ENCODE results near the gene ADTRP. TPM values are rescaled to one million over a fixed set of nuclear protein-coding genes. Genes with fewer than 3 reads are reported as not detected.

ADTRP gene
- total and polyA plus RNA-seq, 10 donors, result 1.00 to 7.4 (median 2.0) TPM

DNA sequence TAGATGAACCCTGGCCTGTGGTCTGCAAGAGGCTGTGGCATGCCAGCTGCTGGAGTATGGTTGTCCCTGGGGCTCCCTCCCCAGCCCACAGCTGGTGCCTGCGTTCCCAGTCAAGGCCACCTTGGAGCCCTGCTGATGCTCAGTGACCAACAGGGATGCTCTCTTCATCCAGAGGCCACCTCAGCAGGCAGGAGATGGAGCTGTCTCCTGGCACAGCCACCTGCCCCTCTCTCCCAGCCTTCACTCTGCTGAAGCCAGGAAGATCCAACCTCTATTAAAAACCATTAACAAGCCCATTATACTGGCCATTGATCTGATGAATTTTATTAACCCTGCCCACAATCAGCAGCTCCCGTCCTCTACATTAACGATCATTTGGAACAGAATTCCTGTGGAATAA is 40.4 kb downstream of the ADTRP start:
- 88 to 96% (median 92%) methylated on average over 3 of the region's 3 CpGs for WGBS, 5 donors
- H3K9me3 ChIP-seq, result no peaks in the 10 kb centered on the region

GRCh38 chr6:11736601-11737000 is 42.0 kb downstream of the ADTRP start:
- no peaks in the 10 kb centered on the region for H3K9me3 ChIP-seq
- peaks cover 0 to 20% (median 0%) of the 10 kb centered on the region in 7 donors for H3K27me3 ChIP-seq (replicated peaks in 1 of 7)
- TF ChIP-seq POLR2AphosphoS5 (IDR thresholded peaks at IDR 0.05) (no peak), POLR2A (IDR thresholded peaks at IDR 0.05) (no peak)
- TF ChIP-seq, protein P1, sequence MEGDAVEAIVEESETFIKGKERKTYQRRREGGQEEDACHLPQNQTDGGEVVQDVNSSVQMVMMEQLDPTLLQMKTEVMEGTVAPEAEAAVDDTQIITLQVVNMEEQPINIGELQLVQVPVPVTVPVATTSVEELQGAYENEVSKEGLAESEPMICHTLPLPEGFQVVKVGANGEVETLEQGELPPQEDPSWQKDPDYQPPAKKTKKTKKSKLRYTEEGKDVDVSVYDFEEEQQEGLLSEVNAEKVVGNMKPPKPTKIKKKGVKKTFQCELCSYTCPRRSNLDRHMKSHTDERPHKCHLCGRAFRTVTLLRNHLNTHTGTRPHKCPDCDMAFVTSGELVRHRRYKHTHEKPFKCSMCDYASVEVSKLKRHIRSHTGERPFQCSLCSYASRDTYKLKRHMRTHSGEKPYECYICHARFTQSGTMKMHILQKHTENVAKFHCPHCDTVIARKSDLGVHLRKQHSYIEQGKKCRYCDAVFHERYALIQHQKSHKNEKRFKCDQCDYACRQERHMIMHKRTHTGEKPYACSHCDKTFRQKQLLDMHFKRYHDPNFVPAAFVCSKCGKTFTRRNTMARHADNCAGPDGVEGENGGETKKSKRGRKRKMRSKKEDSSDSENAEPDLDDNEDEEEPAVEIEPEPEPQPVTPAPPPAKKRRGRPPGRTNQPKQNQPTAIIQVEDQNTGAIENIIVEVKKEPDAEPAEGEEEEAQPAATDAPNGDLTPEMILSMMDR (IDR thresholded peaks at IDR 0.05 in 8 of 11, conservative IDR thresholded peaks at IDR 0.05 in 3 of 11), result no peak
- intact Hi-C loops (cut with DNase I; ENCODE audit: low total_unique reads), result no loop called here
- H3K27ac ChIP-seq, result no peak overlapping the region
- no peak for DNase-seq
- H3K36me3 ChIP-seq, result no peaks in the 10 kb centered on the region
- H3K4me3 ChIP-seq, result no peak overlapping the region
- WGBS, 5 donors, result 82 to 92% (median 87%) methylated on average over 7 of the region's 7 CpGs
- H3K4me1 ChIP-seq, result peaks cover 0 to 13% (median 3%) of the 10 kb centered on the region in 6 donors

More for the DNA sequence above, 40.4 kb downstream of the ADTRP start:
- DNase-seq, result no peak
- H3K36me3 ChIP-seq, result no peaks in the 10 kb centered on the region
- no peaks in the 10 kb centered on the region for H3K4me1 ChIP-seq
- H3K27ac ChIP-seq, result no peak overlapping the region
- H3K27me3 ChIP-seq (replicated peaks in 1 of 7), result peaks cover 0 to 14% (median 0%) of the 10 kb centered on the region in 7 donors
- intact Hi-C loops (cut with DNase I; ENCODE audit: low total_unique reads), result no loop called here
- no peak overlapping the region for H3K4me3 ChIP-seq
- TF ChIP-seq, protein P1 (IDR thresholded peaks at IDR 0.05 in 8 of 11, conservative IDR thresholded peaks at IDR 0.05 in 3 of 11), result no peak
- TF ChIP-seq POLR2AphosphoS5 (IDR thresholded peaks at IDR 0.05) (no peak), POLR2A (IDR thresholded peaks at IDR 0.05) (no peak)

- peaks cover 0 to 20% (median 0%) of the 10 kb centered on the region in 7 donors for H3K27me3 ChIP-seq (replicated peaks in 1 of 7)
- H3K4me1 ChIP-seq, result peaks cover 0 to 23% (median 10%) of the 10 kb centered on the region in 6 donors
- intact Hi-C loops (cut with DNase I; ENCODE audit: low total_unique reads), result no loop called here
- WGBS, 5 donors, result 62 to 88% (median 72%) methylated on average over 6 of the region's 6 CpGs
- no peak for TF ChIP-seq POLR2A (IDR thresholded peaks at IDR 0.05)
- TF ChIP-seq, protein P1 (IDR thresholded peaks at IDR 0.05 in 8 of 11, conservative IDR thresholded peaks at IDR 0.05 in 3 of 11), result no peak
- TF ChIP-seq POLR2AphosphoS5 (IDR thresholded peaks at IDR 0.05), result no peak
- H3K9me3 ChIP-seq, result no peaks in the 10 kb centered on the region
- DNase-seq, result no peak
- H3K27ac ChIP-seq, result peak overlapping the region in 1 of 8 donors; percentile 22
- H3K4me3 ChIP-seq, result no peak overlapping the region
- H3K36me3 ChIP-seq, result no peaks in the 10 kb centered on the region
Measured at GRCh38 chr6:11734861-11735613, 43.6 kb downstream of the ADTRP start.

DNA sequence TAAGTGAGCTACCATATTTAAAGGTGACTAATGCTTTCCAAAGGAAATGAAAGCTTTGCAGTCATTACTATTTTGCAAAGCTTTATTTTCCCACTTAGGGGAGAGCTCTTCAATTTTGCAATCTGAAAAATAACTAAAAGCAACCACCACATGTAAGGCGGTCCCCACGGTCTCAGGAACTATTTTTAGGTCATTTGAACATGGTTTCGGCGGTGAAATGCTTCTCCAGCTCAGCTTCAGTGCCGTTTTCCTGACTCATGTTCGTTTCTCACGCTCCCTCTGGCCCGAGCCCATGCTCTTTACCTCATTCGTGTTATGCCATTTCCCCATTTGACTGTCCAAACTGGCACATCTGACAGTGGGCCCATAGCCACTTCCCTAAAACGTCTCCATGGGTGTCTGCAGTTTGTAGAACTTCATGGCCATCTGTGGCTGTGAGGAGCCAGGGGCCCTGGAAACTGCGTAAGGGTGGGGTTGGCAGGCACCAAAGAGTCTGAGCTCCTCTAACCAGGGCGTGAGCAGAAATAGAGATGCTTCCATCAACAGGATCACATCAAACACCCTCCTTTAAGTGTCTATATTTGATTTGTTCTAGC is 46.5 kb downstream of the ADTRP start:
- Histone ChIP-seq H3K4me1 (peaks cover 0 to 28% (median 10%) of the 10 kb centered on the region in 6 donors), H3K36me3 (no peaks in the 10 kb centered on the region), H3K4me3 (peak overlapping the region in 1 of 8 donors; percentile 8), H3K27ac (peak overlapping the region in 7 of 8 donors; percentile 16 to 74 (median 61)), H3K27me3 (replicated peaks in 1 of 7) (peaks cover 0 to 7% (median 0%) of the 10 kb centered on the region in 7 donors), H3K9me3 (no peaks in the 10 kb centered on the region)
- 19 to 44% (median 29%) methylated on average over 11 to 12 of the region's 12 CpGs for WGBS, 5 donors
- TF ChIP-seq POLR2A (IDR thresholded peaks at IDR 0.05) (no peak), POLR2AphosphoS5 (IDR thresholded peaks at IDR 0.05) (peak in 1 of 3 donors; percentile 70)
- peak; percentile 84 for DNase-seq
- intact Hi-C loops (cut with DNase I; ENCODE audit: low total_unique reads), result no loop called here
